Esophagus muscularis mucosa (tissue), 4 donors: ENCODE measurements around the gene TMCO6. TPM values are rescaled to one million over a fixed set of nuclear protein-coding genes. Genes with fewer than 3 reads are reported as not detected.
A peak's percentile ranks its signal among the peaks of the same experiment; 100 is the strongest.

Experiments used
- DNase-seq: peaks from one replicate; pipeline ENCODE4 v3.0.0-alpha.2; 2017; ENCODE audit errors: extremely low spot score
- H3K27ac ChIP-seq, 4 donors: fragments of 200-600 bp; sonication (generic); replicated peaks in 1 of 4; 1 replicate in 3 of 4; 2 replicates in 1 of 4; pipeline ENCODE4 v1.5.1; 2016 to 2019; ENCODE audit warnings: mild to moderate bottlenecking in 1 of 4
- H3K27me3 ChIP-seq, 4 donors: fragments of 200-600 bp; sonication (generic); one replicate each; pipeline versions ENCODE4 v1.5.1 to v1.6.0; 2016 to 2019
- H3K36me3 ChIP-seq, 4 donors: fragments of 200-600 bp; sonication (generic); one replicate each; pipeline ENCODE4 v1.5.1; 2016 to 2019
- H3K4me1 ChIP-seq, 4 donors: fragments of 200-600 bp; sonication (generic); one replicate each; pipeline ENCODE4 v1.5.1; 2016 to 2019
- H3K4me3 ChIP-seq, 4 donors: fragments of 200-600 bp; sonication (generic); 1 replicate in 2 of 4; 2 replicates in 2 of 4; pipeline ENCODE4 v1.5.1; 2016 to 2019; ENCODE audit warnings: mild to moderate bottlenecking in 4 of 4, moderate library complexity in 1 of 4
- H3K9me3 ChIP-seq, 4 donors: fragments of 200-600 bp; sonication (generic); 1 replicate in 3 of 4; 2 replicates in 1 of 4; pipeline ENCODE4 v1.5.1; 2016 to 2019
- CTCF ChIP-seq, 3 experiments: fragments of 200-600 bp in 2 of 3; fragments of 450-650 bp in 1 of 3; sonication (generic) in 2 of 3; IDR thresholded peaks; one replicate each; pipeline ENCODE4 v1.5.1; 2017 to 2019; ENCODE audit warnings: antibody characterized with exemption in 3 of 3, mild to moderate bottlenecking in 2 of 3, moderate library complexity in 1 of 3
- EP300 ChIP-seq: sonication (generic); formaldehyde crosslinking; IDR thresholded peaks from one replicate; pipeline ENCODE4 v1.6.1; 2017; ENCODE audit warnings: antibody characterized with exemption
- POLR2A ChIP-seq: fragments of 450-650 bp; IDR thresholded peaks from one replicate; pipeline ENCODE4 v1.6.1; 2017; ENCODE audit warnings: antibody characterized with exemption, moderate library complexity, mild to moderate bottlenecking, low read depth
- POLR2AphosphoS5 ChIP-seq, 2 donors: sonication (generic); formaldehyde crosslinking; IDR thresholded peaks; one replicate each; pipeline ENCODE4 v1.6.1; 2017; ENCODE audit warnings: antibody characterized with exemption in 2 of 2
- WGBS: methylation state at CpG from one replicate; pipeline ENCODE4 v1.1.5; 2018; 5-methylcytosine and 5-hydroxymethylcytosine counted together
- intact Hi-C: fragments of 100-400 bp; cut with DNase I; formaldehyde crosslinking; loops from one replicate; pipeline ENCODE4 v1.15.1; 2023
- total RNA-seq, 4 donors: library from RNA; depleted of rRNA; stranded (reverse); fragments of >200 nt; gene quantifications; one replicate each; pipeline versions ENCODE4 v1.1.0 to v1.2.1, GENCODE V29; 2016

TMCO6 gene
- total RNA-seq, 4 donors from 2014 or later: 14.0 to 41.4 (median 22.2) TPM

DNA sequence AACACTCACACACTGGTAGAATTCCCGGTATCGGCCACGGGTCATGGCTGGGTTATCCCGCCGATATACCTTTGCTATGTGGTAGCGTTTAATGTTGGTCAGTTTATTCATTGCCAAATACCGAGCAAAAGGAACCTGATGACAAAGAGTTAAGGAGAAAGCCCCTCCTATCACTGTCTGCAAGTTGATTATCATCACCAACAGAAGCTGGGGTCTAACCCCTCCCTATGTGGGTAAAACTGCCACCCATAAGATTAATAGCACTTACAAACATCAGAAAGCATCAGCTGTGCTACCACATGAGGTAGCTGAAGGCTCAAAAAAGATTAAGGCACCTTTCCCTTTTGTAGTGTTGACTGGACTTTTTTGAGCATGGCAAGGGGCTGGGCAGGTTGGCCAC is 39.7 kb downstream of the TMCO6 start:
- no peaks in the 10 kb centered on the region for H3K4me1 ChIP-seq
- no peak overlapping the region for H3K4me3 ChIP-seq
- intact Hi-C loops: no loop called here
- no peak for DNase-seq
- no peak for TF ChIP-seq POLR2A
- TF ChIP-seq EP300: no peak
- TF ChIP-seq POLR2AphosphoS5 (IDR thresholded peaks at IDR 0.05): no peak
- TF ChIP-seq CTCF (IDR thresholded peaks at IDR 0.05): no peak
- WGBS: 97% methylated on average over 7 of the region's 7 CpGs
- H3K27ac ChIP-seq: no peak overlapping the region
- no peaks in the 10 kb centered on the region for H3K9me3 ChIP-seq
- H3K27me3 ChIP-seq: no peaks in the 10 kb centered on the region
- H3K36me3 ChIP-seq: peaks cover 60 to 99% (median 94%) of the 10 kb centered on the region in 4 donors

GRCh38 chr5:140690376-140690932 is 51.2 kb downstream of the TMCO6 start:
- intact Hi-C loops: no loop called here
- no peaks in the 10 kb centered on the region for H3K9me3 ChIP-seq
- H3K36me3 ChIP-seq: peaks cover 25 to 62% (median 43%) of the 10 kb centered on the region in 4 donors
- TF ChIP-seq POLR2A (no peak), POLR2AphosphoS5 (IDR thresholded peaks at IDR 0.05) (no peak), EP300 (no peak), CTCF (IDR thresholded peaks at IDR 0.05) (no peak)
- no peaks in the 10 kb centered on the region for H3K27me3 ChIP-seq
- peak overlapping the region; percentile 80 to 95 (median 84) for H3K4me3 ChIP-seq
- no peak for DNase-seq
- peaks cover 24 to 48% (median 37%) of the 10 kb centered on the region in 4 donors for H3K4me1 ChIP-seq
- 60% methylated on average over 8 of the region's 8 CpGs for WGBS
- peak overlapping the region; percentile 80 to 92 (median 90) for H3K27ac ChIP-seq

- TF ChIP-seq CTCF (IDR thresholded peaks at IDR 0.05) (peak in 2 of 3 experiments; percentile 11 to 20), POLR2A (no peak), POLR2AphosphoS5 (IDR thresholded peaks at IDR 0.05) (peak; percentile 85 to 91)
- H3K9me3 ChIP-seq: no peaks in the 10 kb centered on the region
- peaks cover 24 to 48% (median 37%) of the 10 kb centered on the region in 4 donors for H3K4me1 ChIP-seq
- H3K4me3 ChIP-seq: peak within 1 kb of the TSS; percentile 80 to 95 (median 84)
- H3K27ac ChIP-seq: peak within 1 kb of the TSS; percentile 80 to 92 (median 90)
- H3K27me3 ChIP-seq: no peaks in the 10 kb centered on the region
- H3K36me3 ChIP-seq: peaks cover 32 to 64% (median 47%) of the 10 kb centered on the region in 4 donors
- WGBS: 2% methylated on average over 28 of the region's 61 CpGs
- intact Hi-C loops: no loop called here
- peak; percentile 96 for DNase-seq
Measured at GRCh38 chr5:140690941-140691924, 52.0 kb downstream of the TMCO6 start, which contains the start of the genes HARS1 and HARS2. Gene HARS1, minus strand, starts transcription at chr5:140691370. Its CDS starts 66 bp downstream, at chr5:140691304. Gene HARS2, plus strand, starts transcription at chr5:140691455. Its CDS starts 194 bp downstream, at chr5:140691649.

DNA sequence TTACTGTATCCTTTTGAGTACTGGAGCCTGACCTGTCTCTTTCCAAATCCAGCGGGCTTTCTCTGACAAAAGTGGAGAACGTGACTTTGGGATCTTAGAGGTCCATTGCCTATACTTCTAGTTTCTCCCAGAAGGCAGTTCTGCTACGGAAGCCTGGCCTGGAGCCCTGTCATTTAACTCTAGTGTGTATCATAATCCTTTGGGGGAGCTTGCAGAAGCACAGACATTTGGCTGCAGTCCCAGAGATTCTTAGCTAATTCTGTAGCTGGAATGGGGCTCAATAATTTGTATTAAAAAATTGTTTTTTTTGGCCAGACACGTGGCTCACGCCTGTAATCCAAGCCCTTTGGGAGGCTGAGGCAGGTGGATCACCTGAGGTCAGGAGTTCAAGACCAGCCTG is 55.0 kb downstream of the TMCO6 start:
- intact Hi-C loops: no loop called here

More for the DNA sequence above, 55.0 kb downstream of the TMCO6 start:
- no peaks in the 10 kb centered on the region for H3K9me3 ChIP-seq
- no peak for TF ChIP-seq EP300
- TF ChIP-seq CTCF (IDR thresholded peaks at IDR 0.05): no peak
- TF ChIP-seq POLR2A: no peak
- TF ChIP-seq POLR2AphosphoS5 (IDR thresholded peaks at IDR 0.05): no peak
- H3K27me3 ChIP-seq: no peaks in the 10 kb centered on the region
- H3K4me3 ChIP-seq: no peak overlapping the region
- H3K36me3 ChIP-seq: peaks cover 49 to 66% (median 61%) of the 10 kb centered on the region in 4 donors
- H3K27ac ChIP-seq: no peak overlapping the region
- WGBS: 61% methylated on average over 5 of the region's 5 CpGs
- peaks cover 24 to 45% (median 37%) of the 10 kb centered on the region in 4 donors for H3K4me1 ChIP-seq
- DNase-seq: no peak

Other genes starting within 250 kb of the TMCO6 start
- gene ANKHD1, start 237.6 kb upstream of the TMCO6 start, total RNA-seq: 10 to 100 TPM; 58.3 to 94.3 (median 62.2) TPM
- gene EIF4EBP3, start 91.8 kb upstream of the TMCO6 start, total RNA-seq: 10 to 100 TPM in 1 of 4 donors, 1 to 10 TPM in 3; 7.8 to 25.3 (median 9.2) TPM
- 10 to 100 TPM; 17.4 to 29.2 (median 24.7) TPM for gene SRA1, start 82.0 kb upstream of the TMCO6 start, total RNA-seq
- 10 to 100 TPM in 3 of 4 donors, 1 to 10 TPM in 1; 6.8 to 12.5 (median 11.8) TPM for gene APBB3, start 74.9 kb upstream of the TMCO6 start, total RNA-seq
- 10 to 100 TPM; 27.8 to 45.1 (median 36.6) TPM for gene SLC35A4, start 74.6 kb upstream of the TMCO6 start, total RNA-seq
- 100 to 1,000 TPM in 1 of 4 donors, 10 to 100 TPM in 3; 34.9 to 125 (median 56.1) TPM for gene CD14, start 6.3 kb upstream of the TMCO6 start, total RNA-seq
- 10 to 100 TPM; 52.3 to 63.3 (median 57.4) TPM for gene NDUFA2, start 8.2 kb downstream of the TMCO6 start, total RNA-seq
- gene IK, start 8.4 kb downstream of the TMCO6 start, total RNA-seq: 100 to 1,000 TPM in 3 of 4 donors, 10 to 100 TPM in 1; 98.7 to 159 (median 148) TPM
- 10 to 100 TPM; 17.7 to 23.8 (median 20.6) TPM for gene WDR55, start 25.5 kb downstream of the TMCO6 start, total RNA-seq
- gene DND1, start 34.1 kb downstream of the TMCO6 start, total RNA-seq: under 1 TPM in 3 of 4 donors, not detected in 1; 0.46 to 0.83 (median 0.66) TPM
- 10 to 100 TPM; 45.7 to 68.7 (median 59.9) TPM for gene HARS1, start 51.9 kb downstream of the TMCO6 start, total RNA-seq
- 10 to 100 TPM; 19.1 to 22.2 (median 19.2) TPM for gene HARS2, start 52.0 kb downstream of the TMCO6 start, total RNA-seq
- gene ZMAT2, start 61.0 kb downstream of the TMCO6 start, total RNA-seq: 10 to 100 TPM; 30.8 to 45.1 (median 38.0) TPM
- not detected for gene PCDHA1, start 146.7 kb downstream of the TMCO6 start, total RNA-seq
- gene PCDHA2, start 155.4 kb downstream of the TMCO6 start, total RNA-seq: under 1 TPM in 3 of 4 donors, not detected in 1; 0.13 to 0.42 (median 0.34) TPM
- gene PCDHA3, start 161.6 kb downstream of the TMCO6 start, total RNA-seq: 1 to 10 TPM in 3 of 4 donors, under 1 TPM in 1; 0.17 to 1.9 (median 1.2) TPM
- 1 to 10 TPM in 1 of 4 donors, under 1 TPM in 3; 0.45 to 1.1 (median 0.66) TPM for gene PCDHA4, start 167.6 kb downstream of the TMCO6 start, total RNA-seq
- under 1 TPM; 0.17 to 0.69 (median 0.30) TPM for gene PCDHA5, start 182.2 kb downstream of the TMCO6 start, total RNA-seq
- gene PCDHA6, start 188.5 kb downstream of the TMCO6 start, total RNA-seq: under 1 TPM; 0.33 to 0.97 (median 0.76) TPM
- gene PCDHA7, start 194.8 kb downstream of the TMCO6 start, total RNA-seq: 1 to 10 TPM in 1 of 4 donors, under 1 TPM in 3; 0.17 to 1.0 (median 0.37) TPM
- gene PCDHA8, start 201.7 kb downstream of the TMCO6 start, total RNA-seq: under 1 TPM in 2 of 4 donors, not detected in 2; 0.29 to 0.83 TPM
- under 1 TPM; under 0.01 to 0.42 (median 0.15) TPM for gene PCDHA9, start 208.9 kb downstream of the TMCO6 start, total RNA-seq
- 1 to 10 TPM in 2 of 4 donors, under 1 TPM in 2; 0.33 to 1.6 (median 1.0) TPM for gene PCDHA10, start 216.4 kb downstream of the TMCO6 start, total RNA-seq
- gene PCDHA11, start 229.5 kb downstream of the TMCO6 start, total RNA-seq: under 1 TPM; 0.17 to 0.69 (median 0.34) TPM
- gene PCDHA12, start 235.9 kb downstream of the TMCO6 start, total RNA-seq: 1 to 10 TPM in 3 of 4 donors, under 1 TPM in 1; 0.66 to 4.8 (median 2.5) TPM
- gene PCDHA13, start 242.7 kb downstream of the TMCO6 start, total RNA-seq: 1 to 10 TPM in 1 of 4 donors, under 1 TPM in 3; 0.39 to 2.1 (median 0.76) TPM